ENCODE results near the gene PPP3CA.
"Not testable (repeated sequence)": the region's sequence is repeated elsewhere in the genome, so short reads cannot be mapped to it uniquely, and the experiment has no call there.

The PPP3CA gene

DNA sequence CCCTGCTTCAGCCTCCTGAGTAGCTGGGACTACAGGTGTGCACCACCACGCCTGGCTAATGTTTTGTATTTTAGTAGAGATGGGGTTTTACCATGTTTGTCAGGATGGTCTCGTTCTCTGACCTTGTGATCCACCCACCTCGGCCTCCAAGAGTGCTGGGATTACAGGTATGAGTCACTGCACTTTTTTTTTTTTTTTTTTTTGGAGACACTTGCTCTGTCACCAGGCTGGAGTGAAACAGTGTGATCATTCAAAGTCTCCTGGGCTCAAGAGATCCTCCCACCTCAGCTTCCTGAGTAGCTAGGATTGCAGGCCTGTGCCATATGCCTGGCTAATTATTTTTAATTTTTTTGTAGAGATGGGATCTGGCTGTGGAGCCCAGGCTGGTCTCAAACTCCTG is 338.8 kb downstream of the PPP3CA start:
- no peak for DNase-seq (ENCODE audit: low read depth in 3 of 3)

DNA sequence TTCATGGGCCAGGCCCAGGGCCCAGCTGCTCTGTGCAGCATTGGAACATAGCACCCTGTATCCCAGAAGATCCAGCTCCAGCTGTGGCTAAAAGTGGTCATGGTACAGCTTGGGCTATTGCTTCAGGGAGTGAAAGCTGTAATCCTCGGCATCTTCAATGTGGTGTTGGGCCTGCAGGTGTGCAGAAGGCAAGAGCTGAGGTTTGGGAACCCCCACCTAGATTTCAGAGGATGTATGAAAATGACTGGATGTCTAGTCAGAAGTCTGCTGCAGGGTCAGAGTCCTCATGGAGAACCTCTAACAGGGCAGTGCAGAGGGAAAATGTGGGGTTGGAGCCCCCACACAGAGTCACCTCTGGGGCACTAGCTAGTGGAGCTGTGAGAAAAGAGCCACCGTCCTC is 341.7 kb downstream of the PPP3CA start:
- DNase-seq (ENCODE audit: low read depth in 3 of 3), result no peak

DNA sequence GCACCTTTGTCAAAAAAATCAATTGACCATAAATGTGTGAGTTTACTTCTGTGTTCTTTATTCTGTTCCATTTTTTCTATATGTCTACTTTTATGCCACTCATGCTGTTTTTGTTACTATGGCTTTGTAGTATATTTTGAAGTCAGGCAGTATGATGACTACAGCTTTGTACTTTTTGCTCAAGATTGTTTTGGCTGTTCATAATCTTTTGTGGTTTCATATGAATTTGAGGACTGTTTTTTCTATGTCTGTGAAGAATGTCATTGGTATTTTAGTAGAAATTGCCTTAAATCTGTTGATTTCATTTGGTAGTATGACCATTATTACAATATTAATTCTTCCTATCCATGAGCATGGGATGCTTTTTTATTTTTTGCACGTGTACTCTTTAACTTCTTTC is 346.8 kb downstream of the PPP3CA start:
- no peak for DNase-seq (ENCODE audit: low read depth in 3 of 3)

DNA sequence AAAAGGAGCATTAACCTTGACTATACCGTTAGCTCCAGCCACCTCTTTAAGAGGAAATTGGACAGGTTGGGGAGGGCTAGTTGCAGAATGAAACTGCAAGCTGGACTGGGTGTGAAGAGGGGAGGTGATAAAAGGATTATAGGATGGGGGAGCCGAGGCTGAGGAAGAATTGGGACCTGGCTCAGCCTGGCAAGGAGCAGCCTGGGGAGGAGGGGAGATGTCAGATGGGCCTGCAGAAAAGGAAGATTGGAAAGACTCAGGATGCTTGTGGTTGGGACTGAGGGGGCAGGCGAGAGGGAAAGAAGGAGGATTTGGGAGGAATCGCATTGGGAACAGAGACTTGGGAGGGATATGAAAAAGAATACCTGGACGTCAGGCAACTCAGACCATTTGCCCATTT is 351.7 kb downstream of the PPP3CA start:
- no peak for DNase-seq (ENCODE audit: low read depth in 3 of 3)

DNA sequence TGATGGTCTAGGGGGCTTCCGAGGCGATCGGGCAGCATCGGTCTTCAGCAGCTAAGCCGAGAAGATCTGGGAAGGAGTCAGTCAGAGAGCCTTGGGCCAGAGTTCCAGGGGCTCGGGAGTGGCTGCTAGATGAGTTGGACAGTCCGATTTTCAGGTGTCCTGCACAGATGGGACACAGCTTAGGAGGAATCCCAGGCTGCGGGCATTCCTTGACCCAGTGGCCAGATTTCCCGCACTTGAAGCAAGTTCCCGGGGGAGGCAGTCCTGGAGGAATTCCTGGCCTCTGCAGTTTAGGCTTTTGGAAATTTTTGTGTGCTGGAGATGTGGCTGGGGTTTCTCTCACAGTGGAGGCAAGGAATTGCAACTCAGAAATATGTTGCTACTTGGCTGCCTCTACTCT is 352.3 kb downstream of the PPP3CA start:
- DNase-seq (ENCODE audit: low read depth in 3 of 3), result not testable (repeated sequence)

DNA sequence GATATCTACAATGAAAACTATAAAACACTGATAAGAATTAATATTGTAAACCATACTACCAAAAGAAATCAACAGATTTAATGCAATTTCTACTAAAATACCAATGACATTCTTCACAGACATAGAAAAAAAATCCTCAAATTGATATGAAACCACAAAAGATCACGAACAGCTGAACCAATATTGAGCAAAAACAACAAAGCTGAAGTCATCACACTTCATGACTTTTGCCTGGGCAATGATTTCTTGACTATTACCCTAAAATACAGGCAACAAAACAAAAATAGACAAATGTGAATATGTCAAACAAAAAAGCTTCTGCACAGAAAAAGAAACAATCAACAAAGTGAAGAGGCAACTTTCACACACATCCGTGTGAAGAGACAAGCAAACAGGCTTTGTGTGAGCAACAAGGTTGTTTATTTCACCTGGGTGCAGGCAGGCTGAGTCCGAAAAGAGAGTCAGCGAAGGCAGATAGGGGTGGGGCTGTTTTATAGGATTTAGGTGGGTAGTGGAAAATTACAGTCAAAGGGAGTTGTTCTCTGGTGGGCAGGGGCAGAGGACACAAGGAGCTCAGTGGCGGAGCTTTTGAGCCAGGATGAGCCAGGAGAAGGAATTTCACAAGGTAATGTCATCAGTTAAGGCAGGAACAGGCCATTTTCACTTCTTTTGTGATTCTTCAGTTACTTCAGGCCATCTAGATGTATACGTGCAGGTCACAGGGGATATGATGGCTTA is 355.8 kb downstream of the PPP3CA start:
- not testable (repeated sequence) for DNase-seq (ENCODE audit: low read depth in 3 of 3)

DNA sequence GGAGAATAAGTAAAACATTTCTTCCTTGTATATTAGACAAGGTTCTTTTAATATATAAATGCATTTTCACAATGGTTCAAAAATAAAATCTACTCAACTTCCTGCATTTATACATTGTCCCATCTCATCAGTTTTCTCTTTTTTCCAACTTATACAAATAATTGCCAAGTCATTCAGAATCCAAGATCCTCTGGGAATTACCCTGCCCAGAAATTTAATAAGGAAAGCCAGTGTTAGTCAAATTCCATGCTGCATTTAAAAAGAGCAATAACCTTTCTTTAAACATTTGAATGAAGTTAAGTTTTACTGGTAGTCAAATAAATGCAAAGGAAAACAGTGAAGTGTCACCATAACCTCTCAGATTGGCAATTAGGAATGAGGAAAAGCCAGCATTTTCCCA is 357.9 kb downstream of the PPP3CA start:
- no peak for DNase-seq (ENCODE audit: low read depth in 3 of 3)

DNA sequence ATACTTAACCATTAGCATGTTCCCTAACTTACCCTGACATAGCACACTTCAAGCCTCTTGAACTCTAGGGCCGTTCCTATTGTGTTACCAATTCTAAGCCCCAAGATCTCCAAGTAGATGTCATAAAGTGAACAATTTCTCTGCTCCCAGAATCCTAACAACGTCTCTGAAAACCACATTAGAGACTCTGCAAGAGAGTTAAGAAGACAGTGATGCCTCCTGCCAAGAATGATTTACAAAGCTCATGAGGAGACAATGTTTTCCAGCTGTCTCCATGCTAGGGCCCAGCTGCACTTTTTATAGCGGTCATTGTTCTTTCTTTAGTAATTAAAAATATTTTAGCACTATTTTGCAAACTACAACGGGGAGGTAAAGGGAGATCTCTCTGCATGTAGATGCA is 358.4 kb downstream of the PPP3CA start:
- DNase-seq (ENCODE audit: low read depth in 3 of 3), result no peak

DNA sequence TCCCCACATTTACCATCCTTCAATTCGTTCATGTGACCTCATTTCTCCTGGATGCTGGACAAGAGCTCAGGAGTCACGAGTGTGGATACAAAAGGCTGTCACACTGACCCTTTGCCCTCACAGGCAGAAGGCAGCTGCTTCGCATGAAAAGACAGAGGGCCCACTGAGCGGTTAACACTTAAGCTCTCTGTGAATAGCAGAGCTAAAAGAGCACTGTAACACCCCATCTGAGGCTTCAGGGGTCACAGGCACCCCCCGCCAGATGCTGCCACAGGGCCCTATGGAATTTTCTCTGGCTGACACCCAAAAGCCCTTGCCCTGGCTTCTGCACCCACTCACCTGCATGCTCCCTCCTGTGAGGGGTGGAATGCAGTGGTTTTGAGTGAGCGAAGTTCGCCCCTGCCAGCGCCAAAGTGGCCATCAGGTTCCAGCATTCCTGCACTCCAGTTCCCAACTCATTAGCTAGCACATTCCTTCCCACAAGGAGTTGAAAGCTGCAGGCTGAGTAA is 360.9 kb downstream of the PPP3CA start:
- no peak for DNase-seq (ENCODE audit: low read depth in 3 of 3)

DNA sequence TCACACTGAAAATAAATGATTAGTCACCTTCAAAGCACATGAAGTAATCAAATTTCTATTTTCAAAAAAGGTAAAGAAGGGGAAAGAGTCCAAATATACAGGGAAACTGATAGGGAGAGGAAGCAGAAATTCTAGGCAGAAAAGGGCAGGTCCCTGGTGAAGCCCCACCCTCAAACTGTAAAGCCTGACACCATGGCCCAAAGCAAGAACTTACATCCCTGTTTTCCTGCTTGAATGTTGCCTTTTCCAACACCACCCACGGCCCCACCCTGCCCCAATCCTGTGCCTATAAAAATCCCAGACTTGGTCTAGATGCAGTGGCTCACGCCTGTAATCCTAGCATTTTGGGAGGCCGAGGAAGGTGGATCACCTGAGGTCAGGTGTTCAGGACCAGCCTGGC is 361.8 kb downstream of the PPP3CA start:
- no peak for DNase-seq (ENCODE audit: low read depth in 3 of 3)

DNA sequence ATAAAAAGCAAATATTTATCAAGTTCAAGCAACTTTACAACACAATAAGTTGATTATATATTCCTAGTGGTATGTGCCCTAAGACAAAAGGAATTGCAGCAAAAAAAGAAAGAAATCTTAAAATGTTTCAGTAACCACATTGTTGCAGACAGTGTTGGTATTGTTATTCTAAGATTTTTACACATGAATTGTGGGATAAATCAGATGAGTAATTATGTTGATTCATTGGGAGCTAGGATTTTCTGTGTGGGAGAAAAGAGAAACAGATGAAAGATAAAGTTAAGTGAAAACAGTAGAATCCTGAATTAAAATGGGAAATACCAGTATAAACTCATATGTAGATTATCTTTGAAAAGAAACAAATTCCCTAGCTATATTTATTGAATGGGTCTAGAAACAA is 362.4 kb downstream of the PPP3CA start:
- no peak for DNase-seq (ENCODE audit: low read depth in 3 of 3)

DNA sequence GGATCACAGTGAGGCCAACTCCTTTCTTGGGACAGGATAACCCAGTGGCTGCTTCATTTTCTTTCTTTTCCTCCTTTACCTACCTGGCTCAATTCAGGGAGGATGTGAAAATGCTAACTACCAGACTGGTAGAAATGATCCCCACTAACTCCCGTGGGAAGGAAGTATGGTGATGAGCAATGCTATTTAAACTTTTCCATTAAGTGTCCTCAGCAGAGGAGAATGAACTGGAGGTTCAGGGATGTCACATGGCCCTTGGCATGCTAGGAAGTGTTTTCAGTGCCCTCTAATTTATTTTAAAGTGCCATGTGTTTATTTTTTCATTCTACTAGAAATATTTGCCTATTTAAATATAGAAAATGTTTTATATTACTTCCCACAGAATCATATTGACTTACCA is 363.9 kb downstream of the PPP3CA start:
- DNase-seq (ENCODE audit: low read depth in 3 of 3), result no peak

DNA sequence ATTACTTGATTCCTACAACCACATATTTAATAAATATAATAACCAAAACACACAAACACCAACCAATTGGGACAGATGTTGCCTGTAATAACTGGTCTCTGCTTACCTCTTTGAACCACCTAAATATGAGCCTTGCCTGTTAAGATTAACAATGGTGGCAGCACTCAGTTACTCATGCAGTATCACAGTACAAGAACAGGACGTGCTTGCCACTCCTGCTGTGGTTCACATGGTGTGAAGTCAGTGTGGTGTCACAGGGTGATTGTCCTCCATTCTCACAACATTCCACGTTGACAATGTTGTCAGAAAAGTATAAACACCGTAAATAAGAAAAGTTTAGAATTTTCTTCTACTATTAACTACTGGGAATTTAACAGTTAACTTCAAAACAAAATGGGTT is 365.0 kb downstream of the PPP3CA start:
- DNase-seq (ENCODE audit: low read depth in 3 of 3), result no peak

DNA sequence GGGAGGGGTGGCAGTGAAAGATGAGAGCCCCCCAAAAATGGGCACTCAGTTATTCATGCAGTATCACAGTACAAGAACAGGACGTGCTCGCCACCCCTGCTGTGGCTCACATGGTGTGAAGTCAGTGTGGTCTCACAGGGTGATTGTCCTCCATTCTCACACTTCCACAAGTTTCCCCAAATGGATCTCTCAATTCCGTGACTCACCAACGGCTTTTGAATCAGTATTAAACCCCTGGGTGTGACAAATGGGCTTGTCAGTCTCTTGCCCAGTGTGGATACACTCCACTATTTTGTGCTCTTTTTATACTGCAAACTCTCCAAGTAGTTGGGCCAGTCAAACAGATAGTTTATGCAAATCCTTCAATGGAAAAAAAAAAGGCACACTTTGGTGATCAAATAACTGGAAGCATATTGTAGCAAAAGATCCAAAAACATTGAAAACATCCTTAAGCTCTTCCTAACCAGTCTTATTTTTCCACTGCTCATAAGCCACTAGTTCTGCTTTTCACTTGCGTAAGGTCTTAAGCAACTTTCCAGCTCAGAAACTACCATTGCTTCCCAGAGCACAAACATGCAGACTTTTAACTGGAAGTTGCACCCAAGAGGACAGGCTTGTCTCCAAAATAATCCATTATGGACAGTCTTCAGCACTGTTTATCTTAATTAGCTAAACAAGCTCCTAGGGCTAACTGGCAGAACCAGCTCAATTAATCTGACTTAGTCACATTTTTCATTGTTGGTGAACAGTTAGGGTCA is 365.7 kb downstream of the PPP3CA start:
- no peak for DNase-seq (ENCODE audit: low read depth in 3 of 3)

DNA sequence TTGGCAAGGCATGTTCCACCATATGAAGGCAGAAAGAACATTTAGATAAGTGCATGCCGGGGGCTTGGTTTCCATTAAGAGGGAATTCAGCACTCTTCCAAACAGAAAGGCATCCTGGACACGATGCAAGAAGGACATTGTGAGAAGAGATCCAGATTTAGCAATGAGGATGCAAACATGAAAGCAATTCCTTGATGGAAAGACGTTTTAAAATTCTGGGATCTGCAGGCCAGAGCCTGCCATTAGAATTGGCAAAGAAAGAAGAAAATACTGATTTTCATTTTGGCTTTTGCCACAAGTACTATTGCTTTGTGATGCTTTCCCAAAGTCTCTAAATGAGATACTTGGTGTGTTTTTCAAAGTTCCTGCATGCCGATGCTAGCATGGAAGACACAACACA is 367.6 kb downstream of the PPP3CA start:
- DNase-seq (ENCODE audit: low read depth in 3 of 3), result no peak

DNA sequence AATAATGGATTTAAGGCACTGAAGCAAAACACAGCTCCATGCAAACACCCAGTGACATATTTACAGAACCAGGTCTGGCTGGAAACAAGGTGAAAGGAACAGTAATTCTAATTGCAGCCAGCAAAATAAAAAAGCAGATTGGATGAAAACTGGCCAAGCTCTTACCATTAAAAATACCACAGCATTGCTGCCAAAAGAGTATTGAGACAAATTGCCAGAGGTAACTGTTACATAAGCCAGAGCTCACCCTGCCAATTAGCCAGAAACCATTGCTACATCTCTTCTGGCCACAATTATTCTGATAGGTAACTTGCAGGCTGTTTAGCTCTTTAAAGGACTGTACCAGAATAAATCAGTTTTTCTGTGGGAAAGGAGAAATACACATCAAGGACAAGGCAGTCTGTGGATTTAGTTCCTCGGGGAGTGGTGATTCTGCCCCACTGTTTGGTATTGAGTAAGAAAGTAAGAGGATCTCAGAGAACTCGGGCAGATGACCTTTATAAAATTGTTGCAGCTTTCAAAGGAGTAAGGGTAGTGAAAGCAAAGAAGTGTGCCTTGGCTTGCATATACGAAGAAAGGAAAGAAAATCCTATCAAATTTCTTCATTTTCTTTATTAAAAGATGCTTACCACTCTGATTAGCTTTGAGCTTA is 369.5 kb downstream of the PPP3CA start:
- DNase-seq (ENCODE audit: low read depth in 3 of 3), result no peak

DNA sequence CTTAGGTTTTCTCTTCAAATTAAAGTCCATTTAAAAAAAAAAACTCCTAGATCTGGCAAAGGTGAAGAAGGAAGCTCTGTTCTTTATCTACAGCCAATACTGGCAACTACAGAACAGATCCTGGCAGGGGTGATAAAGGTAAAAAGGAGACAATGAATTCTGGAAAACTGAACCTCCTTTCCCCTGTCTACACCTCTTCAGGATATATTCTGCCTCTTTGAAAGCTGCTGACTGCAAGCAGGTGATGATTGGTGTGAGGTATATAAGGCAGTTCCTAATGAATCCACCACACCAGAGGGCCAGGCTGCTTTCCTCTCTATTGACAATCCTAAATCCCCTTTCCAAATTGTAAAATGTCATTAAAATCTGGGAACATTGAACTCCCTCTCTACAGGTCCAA is 370.1 kb downstream of the PPP3CA start:
- DNase-seq (ENCODE audit: low read depth in 3 of 3), result no peak
